ENCODE measurements around the gene POLR3G.

GRCh38 chr5:90553711-90554110 lies 79.0 kb downstream of the POLR3G start:
- TF ChIP-seq, protein P1, sequence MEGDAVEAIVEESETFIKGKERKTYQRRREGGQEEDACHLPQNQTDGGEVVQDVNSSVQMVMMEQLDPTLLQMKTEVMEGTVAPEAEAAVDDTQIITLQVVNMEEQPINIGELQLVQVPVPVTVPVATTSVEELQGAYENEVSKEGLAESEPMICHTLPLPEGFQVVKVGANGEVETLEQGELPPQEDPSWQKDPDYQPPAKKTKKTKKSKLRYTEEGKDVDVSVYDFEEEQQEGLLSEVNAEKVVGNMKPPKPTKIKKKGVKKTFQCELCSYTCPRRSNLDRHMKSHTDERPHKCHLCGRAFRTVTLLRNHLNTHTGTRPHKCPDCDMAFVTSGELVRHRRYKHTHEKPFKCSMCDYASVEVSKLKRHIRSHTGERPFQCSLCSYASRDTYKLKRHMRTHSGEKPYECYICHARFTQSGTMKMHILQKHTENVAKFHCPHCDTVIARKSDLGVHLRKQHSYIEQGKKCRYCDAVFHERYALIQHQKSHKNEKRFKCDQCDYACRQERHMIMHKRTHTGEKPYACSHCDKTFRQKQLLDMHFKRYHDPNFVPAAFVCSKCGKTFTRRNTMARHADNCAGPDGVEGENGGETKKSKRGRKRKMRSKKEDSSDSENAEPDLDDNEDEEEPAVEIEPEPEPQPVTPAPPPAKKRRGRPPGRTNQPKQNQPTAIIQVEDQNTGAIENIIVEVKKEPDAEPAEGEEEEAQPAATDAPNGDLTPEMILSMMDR (IDR thresholded peaks at IDR 0.05 in 8 of 11, conservative IDR thresholded peaks at IDR 0.05 in 3 of 11): no peak
- TF ChIP-seq POLR2A (IDR thresholded peaks at IDR 0.05): no peak

All from spleen (tissue), 7 donors.